ENCODE data around the gene ATP5ME.
"Not testable (repeated sequence)": the region's sequence is repeated elsewhere in the genome, so short reads cannot be mapped to it uniquely, and the experiment has no call there.

The ATP5ME gene

DNA sequence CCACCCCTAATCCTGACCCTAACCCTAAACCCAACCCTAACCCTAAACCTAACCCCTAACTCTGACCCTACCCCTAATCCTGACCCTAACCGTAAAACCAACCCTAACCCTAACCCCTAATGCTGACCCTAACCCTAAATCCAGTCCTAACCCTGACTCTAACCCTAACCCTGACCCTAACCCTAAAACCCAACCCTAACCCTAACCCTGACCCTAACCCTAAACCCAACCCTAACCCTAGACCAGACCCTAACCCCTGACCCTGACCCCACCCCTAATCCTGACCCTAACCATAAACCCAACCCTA, 30.8 kb upstream of the ATP5ME start:
- DNase-seq, result no peak

- no peak for DNase-seq
These were observed 30.3 kb upstream of the ATP5ME start for GRCh38 chr4:704198-704891.

- no peak for DNase-seq
These were observed 29.5 kb upstream of the ATP5ME start for GRCh38 chr4:703336-704197.

DNA sequence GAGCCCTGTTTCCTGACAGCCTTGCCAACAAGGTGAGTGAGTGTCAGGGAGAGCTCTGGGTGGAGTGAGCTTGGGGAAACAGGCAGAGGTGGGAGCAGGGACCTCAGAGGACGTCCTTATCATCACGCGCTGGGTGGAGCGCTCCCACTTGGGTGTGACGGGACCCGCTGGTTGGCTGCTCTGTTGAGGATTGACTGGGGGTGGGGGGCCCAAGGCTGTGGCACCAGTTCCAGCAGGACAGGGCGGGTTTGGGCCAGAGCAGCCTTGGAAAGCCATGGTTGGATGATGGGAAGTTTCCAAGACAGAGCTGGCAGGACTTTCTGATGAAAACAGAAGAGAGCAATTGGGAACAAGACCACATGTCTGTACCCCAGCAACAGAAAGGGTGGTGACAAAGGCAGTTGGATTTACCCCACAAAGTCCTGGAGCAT, 28.6 kb upstream of the ATP5ME start:
- no peak for DNase-seq

- no peak for DNase-seq
These were observed 26.6 kb upstream of the ATP5ME start for GRCh38 chr4:700587-701264.

- DNase-seq, result no peak
These were observed 25.9 kb upstream of the ATP5ME start for GRCh38 chr4:699816-700580.

GRCh38 chr4:694341-694940, 20.4 kb upstream of the ATP5ME start:
- not testable (repeated sequence) for DNase-seq

GRCh38 chr4:692771-693554, 18.9 kb upstream of the ATP5ME start:
- no peak for DNase-seq

- DNase-seq, result no peak
These were observed 15.6 kb upstream of the ATP5ME start for GRCh38 chr4:689723-690122.

DNA sequence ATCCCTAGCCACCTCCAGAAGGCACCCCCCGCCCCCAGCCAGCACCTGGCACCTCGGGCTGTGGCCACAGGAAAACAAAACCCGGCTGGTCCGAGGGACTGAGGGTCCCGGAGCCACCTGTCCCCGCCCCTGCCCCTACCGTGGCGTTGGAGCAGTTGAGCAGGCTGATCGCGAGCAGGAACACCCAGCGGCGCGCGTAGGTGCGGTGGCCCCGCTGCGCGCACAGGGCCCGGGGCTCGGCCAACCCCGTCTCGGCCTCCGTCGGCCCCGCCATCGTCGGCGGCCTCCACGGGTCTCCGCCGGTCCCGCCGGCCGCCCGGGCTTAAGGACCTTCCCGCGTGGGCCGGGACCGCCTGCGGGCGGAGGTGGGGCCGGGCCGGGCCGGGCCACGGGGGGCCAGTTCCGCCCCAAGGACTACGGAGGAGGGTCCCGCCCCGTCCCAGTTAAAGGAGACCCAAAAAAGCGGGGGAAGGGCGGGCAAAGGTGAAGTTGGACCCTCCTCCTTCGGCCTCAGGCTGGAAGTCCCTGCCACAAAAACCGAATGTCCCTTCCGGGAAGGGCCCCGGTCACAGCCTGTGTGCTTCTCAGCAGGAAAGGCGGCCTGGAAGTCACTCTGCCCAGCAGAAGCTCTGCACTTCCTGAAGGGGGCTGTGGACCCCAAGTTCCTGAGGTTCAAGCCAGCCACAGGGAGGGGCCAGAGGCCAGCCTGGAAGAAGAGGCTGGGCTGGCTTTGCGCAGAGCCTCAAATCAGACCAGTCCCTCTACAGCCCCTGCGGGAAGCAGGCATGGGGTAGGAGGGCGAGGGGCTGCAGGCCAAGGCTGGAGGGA, 15.0 kb upstream of the ATP5ME start, which contains the start of gene SLC49A3:
Gene SLC49A3, minus strand, starts transcription at position 298 of the 828 bp plus-strand sequence. Its CDS starts 24 bp downstream, at position 274.
- no peak for DNase-seq

DNA sequence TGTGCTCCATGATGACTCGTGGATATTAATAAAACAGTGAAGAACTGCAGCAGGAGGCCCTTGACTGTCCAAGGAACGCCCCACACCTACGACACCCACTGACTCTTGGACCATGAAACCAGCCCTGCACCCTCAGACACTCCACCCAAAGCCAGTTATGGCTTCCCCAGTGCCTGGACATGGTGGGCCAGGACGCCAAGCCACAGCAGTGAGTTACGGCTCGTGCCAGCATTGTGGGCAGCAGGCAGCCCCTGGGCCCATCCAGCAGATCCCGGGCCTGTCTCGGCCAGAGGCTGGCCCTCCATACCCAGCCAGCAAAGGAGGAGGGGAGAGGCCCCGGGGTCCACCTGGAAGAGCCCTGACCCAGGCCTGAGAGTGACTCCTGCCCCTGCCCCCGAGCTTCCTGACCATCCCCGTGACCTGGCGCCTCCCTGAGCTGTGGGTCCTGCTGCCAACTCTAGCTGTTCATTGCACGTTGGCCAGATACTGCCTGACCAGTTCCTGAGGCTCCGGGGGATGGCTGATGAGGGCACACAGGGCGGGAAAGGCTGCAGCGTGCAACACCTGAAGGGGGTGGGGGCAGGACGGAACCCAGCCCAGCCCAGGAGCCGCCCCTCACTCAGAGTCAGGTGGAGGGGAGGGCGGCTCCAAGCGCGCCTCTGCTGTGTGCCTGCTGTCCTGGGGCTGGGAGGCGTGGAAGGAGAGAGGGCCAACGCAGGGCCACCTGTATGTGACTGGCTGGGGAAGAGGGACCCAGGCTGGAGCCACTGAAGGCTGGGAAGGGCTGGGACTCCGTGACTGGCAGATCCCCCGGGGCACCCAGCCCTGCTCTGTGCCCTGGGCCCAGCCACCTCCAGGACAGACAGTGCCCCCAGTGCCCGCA, 14.1 kb upstream of the ATP5ME start:
- DNase-seq, result no peak

DNA sequence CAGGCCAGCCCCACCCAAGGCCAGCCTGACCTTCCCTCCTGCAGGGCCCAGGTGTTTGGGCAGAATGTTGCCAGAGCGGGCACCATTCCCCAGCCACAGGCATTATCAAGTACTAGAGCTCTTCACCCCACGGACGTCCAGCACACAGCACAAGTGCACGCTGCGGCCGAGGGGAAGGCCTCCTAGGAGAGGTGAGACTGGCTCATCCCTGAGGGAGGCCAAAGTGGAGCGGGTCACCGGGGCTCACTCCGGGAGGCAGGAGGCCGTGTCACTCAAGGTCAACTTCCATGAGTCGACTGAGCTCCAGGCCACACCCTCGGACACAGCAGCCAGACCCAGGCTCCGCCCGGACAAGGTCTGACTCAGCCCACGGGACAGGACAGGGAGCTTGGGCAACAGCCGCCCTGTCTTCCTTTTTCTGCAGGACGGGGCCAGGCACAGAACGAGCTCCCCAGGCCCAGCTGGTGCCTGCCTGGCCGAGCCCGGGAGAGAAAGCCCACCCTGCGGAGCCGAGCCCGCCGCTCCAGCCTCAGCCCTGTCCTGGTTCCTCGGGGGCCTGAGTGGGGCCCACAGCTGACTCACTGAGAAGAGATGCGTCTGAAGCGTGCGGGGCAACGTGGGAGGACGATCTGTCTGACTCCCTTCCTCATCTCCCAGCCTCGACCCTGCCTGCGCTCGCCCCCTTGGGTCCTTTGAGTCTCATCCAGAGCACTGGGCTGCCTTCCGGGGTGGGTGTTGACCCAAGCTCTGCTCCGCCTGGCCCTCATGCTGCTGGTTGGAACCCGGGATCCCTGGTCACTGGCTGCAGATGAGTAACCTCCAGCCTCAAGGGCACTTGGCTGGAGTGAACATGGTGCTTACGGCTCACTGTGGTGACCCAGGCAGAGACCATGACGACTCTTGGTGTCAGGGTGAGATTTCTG, 13.2 kb upstream of the ATP5ME start:
- no peak for DNase-seq

- DNase-seq, result no peak
These were observed 12.5 kb upstream of the ATP5ME start for GRCh38 chr4:686413-687040.

- no peak for DNase-seq
These were observed 11.8 kb upstream of the ATP5ME start for GRCh38 chr4:685679-686412.

DNA sequence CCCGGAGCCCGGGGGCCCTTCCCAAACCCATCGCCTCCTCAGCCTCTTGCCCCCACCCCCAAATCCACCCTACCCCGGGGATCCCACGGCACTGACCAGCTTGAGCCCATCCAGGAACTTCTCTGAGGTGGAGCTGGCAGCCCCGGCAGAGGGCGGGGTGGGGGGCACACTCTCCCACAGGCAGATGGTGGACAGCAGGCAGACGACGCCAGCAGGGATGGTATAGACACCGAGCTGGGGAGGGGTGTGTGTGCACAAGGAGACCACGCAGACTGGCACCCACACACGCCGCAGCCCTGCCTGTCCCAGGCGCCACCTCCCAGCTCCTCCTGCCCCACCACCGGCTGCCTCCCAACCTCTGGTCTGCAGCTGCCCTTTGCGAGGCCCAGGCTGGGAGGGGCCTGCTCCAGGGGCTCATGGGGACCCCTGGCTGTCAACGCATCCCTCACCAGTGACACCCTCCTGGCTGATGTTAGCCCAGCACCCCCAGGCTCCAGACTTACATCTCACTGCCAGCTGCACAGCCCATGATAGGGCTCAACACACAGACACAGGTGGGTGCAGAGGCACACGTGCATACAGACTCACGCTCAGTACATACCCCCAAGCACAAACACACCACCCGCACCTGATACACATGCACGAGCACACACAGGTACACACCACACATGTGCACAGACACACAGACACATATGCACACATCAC, 10.7 kb upstream of the ATP5ME start:
- DNase-seq, result no peak

- peak; percentile 34 to 49 for DNase-seq
These were observed 10.0 kb upstream of the ATP5ME start for GRCh38 chr4:683982-684622.
